Regular cardiac myocyte (primary cell): ENCODE results near the gene GRM8. TPM values are rescaled to one million over a fixed set of nuclear protein-coding genes. Genes with fewer than 3 reads are reported as not detected.

Source experiments
- total RNA-seq: library from RNA; depleted of rRNA; stranded (reverse); fragments of >200 nt; gene quantifications from 2 replicates; pipeline ENCODE4 v1.2.3, GENCODE V29; 2014

The GRM8 gene
- under 0.01 TPM in 1 of 2 replicates, not detected in the other for total RNA-seq

GRCh38 chr7:127252778-127253280 is at the start of gene GRM8:
Gene GRM8 (minus strand): TSS chr7:127252941.

Other genes starting within 250 kb of the GRM8 start
- gene ZNF800, start 139.8 kb upstream of the GRM8 start, total RNA-seq: 11.0 and 11.9 TPM in 2 replicates